ENCODE data around the gene MACC1.

The MACC1 gene

GRCh38 chr7:20229646-20230500 is 12.7 kb upstream of the MACC1 start:
- ATAC-seq (no peak), DNase-seq (no peak)

GRCh38 chr7:20229081-20229480 is 11.9 kb upstream of the MACC1 start:
- ATAC-seq, result no peak
- no peak for DNase-seq

- no peak for DNase-seq
- no peak for ATAC-seq
Measured at GRCh38 chr7:20228654-20229053, 11.5 kb upstream of the MACC1 start.

GRCh38 chr7:20227291-20227795 is 10.2 kb upstream of the MACC1 start:
- no peak for DNase-seq
- ATAC-seq, result no peak

- ATAC-seq, result no peak
Measured at GRCh38 chr7:20226860-20227259, 9.7 kb upstream of the MACC1 start.

GRCh38 chr7:20225384-20225783 is 8.2 kb upstream of the MACC1 start:
- no peak for ATAC-seq

More at GRCh38 chr7:20226860-20227259, 9.7 kb upstream of the MACC1 start:
- no peak for DNase-seq

GRCh38 chr7:20224025-20224424 is 6.8 kb upstream of the MACC1 start:
- no peak for ATAC-seq
- no peak for DNase-seq

More at GRCh38 chr7:20225384-20225783, 8.2 kb upstream of the MACC1 start:
- DNase-seq, result no peak

GRCh38 chr7:20223356-20223755 is 6.2 kb upstream of the MACC1 start:
- ATAC-seq (no peak), DNase-seq (no peak)

GRCh38 chr7:20222219-20222828 is 5.1 kb upstream of the MACC1 start:
- no peak for ATAC-seq

GRCh38 chr7:20220921-20221547 is 3.9 kb upstream of the MACC1 start:
- ATAC-seq (peak; percentile 42), DNase-seq (no peak)

More at GRCh38 chr7:20222219-20222828, 5.1 kb upstream of the MACC1 start:
- DNase-seq, result no peak

- ATAC-seq, result no peak
- no peak for DNase-seq
Measured at GRCh38 chr7:20220293-20220761, 3.1 kb upstream of the MACC1 start.

GRCh38 chr7:20219446-20220292 is 2.5 kb upstream of the MACC1 start:
- DNase-seq (peak; percentile 29), ATAC-seq (peak; percentile 37)

- DNase-seq (no peak), ATAC-seq (no peak)
Measured at GRCh38 chr7:20219062-20219445, 1.9 kb upstream of the MACC1 start.

- ATAC-seq (no peak), DNase-seq (no peak)
Measured at GRCh38 chr7:20218279-20218678, 1.1 kb upstream of the MACC1 start.

- DNase-seq, result no peak
- no peak for ATAC-seq
Measured at GRCh38 chr7:20216406-20217036, 663 bp downstream of the MACC1 start.

GRCh38 chr7:20214921-20215669 is 2.1 kb downstream of the MACC1 start:
- DNase-seq (no peak), ATAC-seq (no peak)

GRCh38 chr7:20214132-20214531 is 3.1 kb downstream of the MACC1 start:
- ATAC-seq (no peak), DNase-seq (no peak)

GRCh38 chr7:20213378-20213777 is 3.8 kb downstream of the MACC1 start:
- DNase-seq, result no peak
- no peak for ATAC-seq

GRCh38 chr7:20211376-20211775 is 5.8 kb downstream of the MACC1 start:
- no peak for ATAC-seq

GRCh38 chr7:20208651-20209307 is 8.4 kb downstream of the MACC1 start:
- DNase-seq (no peak), ATAC-seq (no peak)

More at GRCh38 chr7:20211376-20211775, 5.8 kb downstream of the MACC1 start:
- DNase-seq, result no peak

Data from stimulated activated naive CD8-positive, alpha-beta T cell treated with anti-CD3 and anti-CD28 coated beads, Interleukin-15, Interleukin-2, amounts not matched to agents 100 U/mL and 50 U/mL, for 24 hours (primary cell).